Uterus (tissue), 2 donors: Measurements from ENCODE around the gene AUTS2.

Source experiments
- POLR2A ChIP-seq, 2 donors: fragments of 450-650 bp; IDR thresholded peaks; one replicate each; pipeline ENCODE4 v1.6.1; 2016; ENCODE audit warnings: antibody characterized with exemption in 2 of 2, mild to moderate bottlenecking in 1 of 2, moderate library complexity in 1 of 2
- TF ChIP-seq, protein P1 (sequence below), 4 experiments: fragments of 200-600 bp in 2 of 4; fragments of 450-650 bp in 2 of 4; sonication (generic) in 2 of 4; IDR thresholded peaks; one replicate each; pipeline ENCODE4 v1.5.1; 2016 to 2019; ENCODE audit warnings: antibody characterized with exemption in 4 of 4, mild to moderate bottlenecking in 2 of 4, moderate library complexity in 1 of 4

GRCh38 chr7:70684173-70684572 lies 1085.9 kb downstream of the AUTS2 start:
- TF ChIP-seq POLR2A (IDR thresholded peaks at IDR 0.05): no peak
- TF ChIP-seq, protein P1, sequence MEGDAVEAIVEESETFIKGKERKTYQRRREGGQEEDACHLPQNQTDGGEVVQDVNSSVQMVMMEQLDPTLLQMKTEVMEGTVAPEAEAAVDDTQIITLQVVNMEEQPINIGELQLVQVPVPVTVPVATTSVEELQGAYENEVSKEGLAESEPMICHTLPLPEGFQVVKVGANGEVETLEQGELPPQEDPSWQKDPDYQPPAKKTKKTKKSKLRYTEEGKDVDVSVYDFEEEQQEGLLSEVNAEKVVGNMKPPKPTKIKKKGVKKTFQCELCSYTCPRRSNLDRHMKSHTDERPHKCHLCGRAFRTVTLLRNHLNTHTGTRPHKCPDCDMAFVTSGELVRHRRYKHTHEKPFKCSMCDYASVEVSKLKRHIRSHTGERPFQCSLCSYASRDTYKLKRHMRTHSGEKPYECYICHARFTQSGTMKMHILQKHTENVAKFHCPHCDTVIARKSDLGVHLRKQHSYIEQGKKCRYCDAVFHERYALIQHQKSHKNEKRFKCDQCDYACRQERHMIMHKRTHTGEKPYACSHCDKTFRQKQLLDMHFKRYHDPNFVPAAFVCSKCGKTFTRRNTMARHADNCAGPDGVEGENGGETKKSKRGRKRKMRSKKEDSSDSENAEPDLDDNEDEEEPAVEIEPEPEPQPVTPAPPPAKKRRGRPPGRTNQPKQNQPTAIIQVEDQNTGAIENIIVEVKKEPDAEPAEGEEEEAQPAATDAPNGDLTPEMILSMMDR (IDR thresholded peaks at IDR 0.05): no peak
